ENCODE data around the gene EFCAB6. TPM values are rescaled to one million over a fixed set of nuclear protein-coding genes. Genes with fewer than 3 reads are reported as not detected.

Gene EFCAB6
- polyA plus RNA-seq, 3 donors = not detected

GRCh38 chr22:43843783-43844530 lies 31.9 kb upstream of the EFCAB6 start:
- Mint-ChIP-seq H3K4me1 (no peaks in the 10 kb centered on the region), H3K9me3 (no peaks in the 10 kb centered on the region), H3K27me3 (ENCODE audit: low read depth in 3 of 3) (peaks cover 0 to 7% (median 2%) of the 10 kb centered on the region in 3 donors), H3K4me3 (no peak overlapping the region), H3K36me3 (no peaks in the 10 kb centered on the region), H3K27ac (no peak overlapping the region)
- intact Hi-C loops (cut with micrococcal nuclease) = no loop called here
- no peaks in the 10 kb centered on the region for H3K27me3 ChIP-seq (ENCODE audit: control insufficient read depth in 2 of 2, insufficient read depth in 2 of 2, low read length in 2 of 2)
- H3K9me3 ChIP-seq (replicated peaks in 1 of 2; ENCODE audit: control insufficient read depth in 1 of 2, insufficient read depth in 1 of 2, low read length in 2 of 2) = no peaks in the 10 kb centered on the region
- no peak for DNase-seq
- H3K9ac ChIP-seq (ENCODE audit: insufficient read depth, low read length, poor library complexity, severe bottlenecking) = no peak overlapping the region
- H3K4me2 ChIP-seq (replicated peaks; ENCODE audit: extremely low read depth, low read length, poor library complexity, severe bottlenecking) = no peak overlapping the region
- H3K79me2 ChIP-seq (ENCODE audit: insufficient read depth, low read length) = no peaks in the 10 kb centered on the region
- H3K36me3 ChIP-seq (replicated peaks in 1 of 2; ENCODE audit: control insufficient read depth in 1 of 2, insufficient read depth in 2 of 2, low read length in 2 of 2) = no peaks in the 10 kb centered on the region
- H3K4me3 ChIP-seq (replicated peaks in 1 of 3; ENCODE audit: low read depth in 2 of 3, low read length in 3 of 3) = no peak overlapping the region
- H3K4me1 ChIP-seq (ENCODE audit: control insufficient read depth in 1 of 2, insufficient read depth in 2 of 2, low read length in 2 of 2) = no peaks in the 10 kb centered on the region
- 92% methylated on average over 16 of the region's 21 CpGs for WGBS (ENCODE audit: insufficient coverage)
- H4K20me1 ChIP-seq (ENCODE audit: insufficient read depth, low read length) = no peaks in the 10 kb centered on the region
- no peak for TF ChIP-seq CTCF (IDR thresholded peaks at IDR 0.05)
- H3K27ac ChIP-seq (ENCODE audit: low read depth in 1 of 2, low read length in 2 of 2) = no peak overlapping the region
- H2AFZ ChIP-seq (ENCODE audit: insufficient read depth, low read depth, low read length, poor library complexity, severe bottlenecking) = no peak overlapping the region

- Mint-ChIP-seq H3K4me3 (no peak overlapping the region), H3K27ac (no peak overlapping the region), H3K4me1 (no peaks in the 10 kb centered on the region), H3K36me3 (no peaks in the 10 kb centered on the region), H3K9me3 (no peaks in the 10 kb centered on the region), H3K27me3 (ENCODE audit: low read depth in 3 of 3) (peaks cover 3 to 7% (median 3%) of the 10 kb centered on the region in 3 donors)
- Histone ChIP-seq H2AFZ (ENCODE audit: insufficient read depth, low read depth, low read length, poor library complexity, severe bottlenecking) (no peak overlapping the region), H3K27me3 (ENCODE audit: control insufficient read depth in 2 of 2, insufficient read depth in 2 of 2, low read length in 2 of 2) (no peaks in the 10 kb centered on the region), H3K9ac (ENCODE audit: insufficient read depth, low read length, poor library complexity, severe bottlenecking) (no peak overlapping the region), H3K36me3 (replicated peaks in 1 of 2; ENCODE audit: control insufficient read depth in 1 of 2, insufficient read depth in 2 of 2, low read length in 2 of 2) (no peaks in the 10 kb centered on the region), H3K27ac (ENCODE audit: low read depth in 1 of 2, low read length in 2 of 2) (no peak overlapping the region), H3K79me2 (ENCODE audit: insufficient read depth, low read length) (no peaks in the 10 kb centered on the region), H3K4me2 (replicated peaks; ENCODE audit: extremely low read depth, low read length, poor library complexity, severe bottlenecking) (no peak overlapping the region), H4K20me1 (ENCODE audit: insufficient read depth, low read length) (no peaks in the 10 kb centered on the region), H3K4me1 (ENCODE audit: control insufficient read depth in 1 of 2, insufficient read depth in 2 of 2, low read length in 2 of 2) (no peaks in the 10 kb centered on the region), H3K9me3 (replicated peaks in 1 of 2; ENCODE audit: control insufficient read depth in 1 of 2, insufficient read depth in 1 of 2, low read length in 2 of 2) (no peaks in the 10 kb centered on the region), H3K4me3 (replicated peaks in 1 of 3; ENCODE audit: low read depth in 2 of 3, low read length in 3 of 3) (no peak overlapping the region)
- intact Hi-C loops (cut with micrococcal nuclease) = no loop called here
- DNase-seq = no peak
- TF ChIP-seq CTCF (IDR thresholded peaks at IDR 0.05) = no peak
- WGBS (ENCODE audit: insufficient coverage) = 94% methylated on average over 20 of the region's 21 CpGs
These were observed 29.6 kb upstream of the EFCAB6 start for GRCh38 chr22:43841742-43842141.

Data from CD14-positive monocyte (primary cell).